Natural killer cell (primary cell): ENCODE data around the gene PHLDB1. TPM values are rescaled to one million over a fixed set of nuclear protein-coding genes. Genes with fewer than 3 reads are reported as not detected.

Experiments
- ATAC-seq, 3 donors: fragments of 150-1000 bp in 2 of 3; fragments of 200-7000 bp in 1 of 3; cut with Tn5 transposase; 1 replicate in 1 of 3; 2 replicates in 2 of 3; pipeline ENCODE4 v1.10.0; 2021; ENCODE audit warnings: mild to moderate bottlenecking in 2 of 3, moderate library complexity in 2 of 3
- DNase-seq, 2 donors: peaks; one replicate each; pipeline versions ENCODE4 v3.0.0 to v3.0.0-alpha.2; 2013 to 2021; ENCODE audit warnings: mixed read lengths in 1 of 2
- H3K27ac ChIP-seq: one replicate; pipeline ENCODE4 v1.5.1; 2013; ENCODE audit warnings: mild to moderate bottlenecking, low read length
- H3K27me3 ChIP-seq: one replicate; pipeline ENCODE4 v1.6.1; 2013; ENCODE audit warnings: low read length; ENCODE audit not compliant: control insufficient read depth, insufficient read depth
- H3K36me3 ChIP-seq: one replicate; pipeline ENCODE4 v1.6.1; 2013; ENCODE audit warnings: low read length; ENCODE audit not compliant: control insufficient read depth, insufficient read depth
- H3K4me1 ChIP-seq: one replicate; pipeline ENCODE4 v1.6.1; 2013; ENCODE audit warnings: low read length; ENCODE audit not compliant: control insufficient read depth, insufficient read depth
- H3K4me3 ChIP-seq: one replicate; pipeline ENCODE4 v1.5.1; 2013; ENCODE audit warnings: low read length
- H3K9me3 ChIP-seq: one replicate; pipeline ENCODE4 v1.6.1; 2013; ENCODE audit warnings: low read length; ENCODE audit not compliant: control insufficient read depth, insufficient read depth
- H3K27ac Mint-ChIP-seq, 2 donors: one replicate each; pipeline ENCODE4 v1.8.0; 2022; ENCODE audit warnings: mild to moderate bottlenecking in 2 of 2, mixed read lengths in 2 of 2, moderate library complexity in 1 of 2
- H3K27me3 Mint-ChIP-seq, 2 donors: one replicate each; pipeline ENCODE4 v1.8.0; 2022; ENCODE audit warnings: low read depth in 2 of 2, mixed read lengths in 2 of 2
- H3K36me3 Mint-ChIP-seq: one replicate; pipeline ENCODE4 v1.8.0; 2022; ENCODE audit warnings: mixed read lengths
- H3K4me1 Mint-ChIP-seq, 2 donors: one replicate each; pipeline ENCODE4 v1.8.0; 2022; ENCODE audit warnings: mixed read lengths in 2 of 2
- H3K4me3 Mint-ChIP-seq: one replicate; pipeline ENCODE4 v1.8.0; 2022; ENCODE audit warnings: mild to moderate bottlenecking, moderate library complexity, mixed read lengths
- H3K9me3 Mint-ChIP-seq, 2 donors: one replicate each; pipeline ENCODE4 v1.8.0; 2022; ENCODE audit warnings: mixed read lengths in 2 of 2
- WGBS: methylation state at CpG from one replicate; pipeline ENCODE4 v1.1.7; 2013; ENCODE audit warnings: missing lambda C conversion rate; ENCODE audit not compliant: insufficient coverage; 5-methylcytosine and 5-hydroxymethylcytosine counted together
- intact Hi-C: fragments of 100-400 bp; cut with micrococcal nuclease; formaldehyde crosslinking; loops from one replicate; pipeline ENCODE4 v1.14.2; 2022
- total RNA-seq, 4 donors: library from RNA; stranded (reverse); fragments of 120-200 nt in 1 of 4; gene quantifications; one replicate each; pipeline versions ENCODE4 v1.2.3 to v1.2.4, GENCODE V29; 2013 to 2022
- TF ChIP-seq, protein P1 (sequence below): fragments of 200-600 bp; IDR thresholded peaks from one replicate; pipeline ENCODE4 v1.8.0; 2022; ENCODE audit warnings: antibody characterized with exemption

Gene PHLDB1
- total RNA-seq, 3 donors from 2014 or later (not counting 1 experiment from before 2014, with no cell fraction given) = 0.75 to 1.1 (median 0.95) TPM

DNA sequence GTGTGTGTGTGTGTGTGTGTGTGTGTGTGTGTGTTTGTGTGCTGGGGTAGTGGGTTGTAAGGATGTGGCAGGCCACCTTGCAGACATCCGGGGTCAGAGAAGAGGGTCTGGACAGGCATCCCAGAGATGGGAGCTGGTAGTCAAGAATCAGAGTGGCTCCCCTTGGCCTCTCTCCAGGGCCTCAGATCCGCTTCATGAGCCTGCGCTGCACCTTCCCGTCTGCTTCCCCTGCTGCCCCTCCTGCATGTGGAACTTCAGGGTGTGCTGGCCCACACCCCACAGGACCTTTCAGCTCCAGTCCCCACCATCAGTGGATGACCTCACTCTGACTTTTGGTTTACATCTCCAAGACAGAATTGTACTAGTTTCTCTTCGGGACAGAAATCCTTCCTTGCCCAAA is 40.9 kb downstream of the PHLDB1 start:
- Mint-ChIP-seq H3K4me1 (peaks cover 7% of the 10 kb centered on the region in 2 donors), H3K4me3 (no peak overlapping the region), H3K27ac (no peak overlapping the region), H3K27me3 (no peaks in the 10 kb centered on the region), H3K36me3 (no peaks in the 10 kb centered on the region), H3K9me3 (no peaks in the 10 kb centered on the region)
- ATAC-seq = no peak
- WGBS = 94% methylated on average over 5 of the region's 5 CpGs
- TF ChIP-seq, protein P1, sequence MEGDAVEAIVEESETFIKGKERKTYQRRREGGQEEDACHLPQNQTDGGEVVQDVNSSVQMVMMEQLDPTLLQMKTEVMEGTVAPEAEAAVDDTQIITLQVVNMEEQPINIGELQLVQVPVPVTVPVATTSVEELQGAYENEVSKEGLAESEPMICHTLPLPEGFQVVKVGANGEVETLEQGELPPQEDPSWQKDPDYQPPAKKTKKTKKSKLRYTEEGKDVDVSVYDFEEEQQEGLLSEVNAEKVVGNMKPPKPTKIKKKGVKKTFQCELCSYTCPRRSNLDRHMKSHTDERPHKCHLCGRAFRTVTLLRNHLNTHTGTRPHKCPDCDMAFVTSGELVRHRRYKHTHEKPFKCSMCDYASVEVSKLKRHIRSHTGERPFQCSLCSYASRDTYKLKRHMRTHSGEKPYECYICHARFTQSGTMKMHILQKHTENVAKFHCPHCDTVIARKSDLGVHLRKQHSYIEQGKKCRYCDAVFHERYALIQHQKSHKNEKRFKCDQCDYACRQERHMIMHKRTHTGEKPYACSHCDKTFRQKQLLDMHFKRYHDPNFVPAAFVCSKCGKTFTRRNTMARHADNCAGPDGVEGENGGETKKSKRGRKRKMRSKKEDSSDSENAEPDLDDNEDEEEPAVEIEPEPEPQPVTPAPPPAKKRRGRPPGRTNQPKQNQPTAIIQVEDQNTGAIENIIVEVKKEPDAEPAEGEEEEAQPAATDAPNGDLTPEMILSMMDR = no peak
- no peak overlapping the region for H3K27ac ChIP-seq
- H3K36me3 ChIP-seq = no peaks in the 10 kb centered on the region
- intact Hi-C loops = no loop called here
- no peaks in the 10 kb centered on the region for H3K4me1 ChIP-seq
- no peaks in the 10 kb centered on the region for H3K27me3 ChIP-seq
- DNase-seq = no peak
- no peak overlapping the region for H3K4me3 ChIP-seq
- no peaks in the 10 kb centered on the region for H3K9me3 ChIP-seq

DNA sequence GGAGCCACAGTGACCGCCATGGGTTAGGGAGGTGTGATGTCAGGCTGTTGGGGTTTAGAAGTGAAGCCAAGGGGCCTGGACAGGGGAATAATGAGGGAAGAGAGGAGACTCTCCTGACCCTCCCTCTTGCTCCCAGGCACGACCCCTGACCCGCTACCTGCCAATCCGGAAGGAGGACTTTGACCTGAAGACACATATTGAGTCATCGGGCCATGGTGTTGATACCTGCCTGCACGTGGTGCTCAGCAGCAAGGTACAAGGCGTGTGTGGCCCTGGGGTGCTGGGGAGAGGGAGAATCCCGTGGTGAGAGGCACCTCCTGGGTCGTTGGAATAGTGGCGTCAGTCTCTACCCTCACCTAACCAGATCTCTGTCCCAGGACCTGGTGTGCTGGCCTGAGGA is 42.5 kb downstream of the PHLDB1 start:
- intact Hi-C loops = no loop called here

DNA sequence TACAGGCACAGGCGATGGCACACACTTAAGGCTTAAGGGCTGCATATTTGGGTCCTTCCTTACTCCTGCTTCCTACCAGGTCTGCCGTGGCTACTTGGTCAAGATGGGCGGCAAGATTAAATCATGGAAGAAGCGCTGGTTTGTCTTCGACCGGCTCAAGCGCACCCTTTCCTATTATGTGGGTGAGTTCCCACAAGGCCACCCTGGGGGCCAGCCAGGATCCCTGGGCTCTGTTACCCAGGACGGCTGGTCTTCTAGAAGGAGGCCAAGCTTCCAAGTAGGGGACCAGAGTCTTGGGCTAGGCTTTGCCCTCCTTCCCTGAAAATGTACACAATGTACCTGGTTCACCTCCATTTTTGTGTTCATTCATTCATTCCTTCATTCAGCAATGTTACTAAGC is 43.0 kb downstream of the PHLDB1 start:
- H3K36me3 ChIP-seq = no peaks in the 10 kb centered on the region
- TF ChIP-seq, protein P1 = no peak
- H3K27ac ChIP-seq = no peak overlapping the region
- Mint-ChIP-seq H3K4me1 (peaks cover 7% of the 10 kb centered on the region in 2 donors), H3K4me3 (no peak overlapping the region), H3K9me3 (no peaks in the 10 kb centered on the region), H3K27me3 (no peaks in the 10 kb centered on the region), H3K36me3 (no peaks in the 10 kb centered on the region), H3K27ac (no peak overlapping the region)
- H3K4me3 ChIP-seq = no peak overlapping the region
- WGBS = 97% methylated on average over 8 of the region's 8 CpGs
- no peaks in the 10 kb centered on the region for H3K4me1 ChIP-seq
- no peaks in the 10 kb centered on the region for H3K27me3 ChIP-seq
- no peak for DNase-seq
- H3K9me3 ChIP-seq = no peaks in the 10 kb centered on the region
- intact Hi-C loops = no loop called here
- no peak for ATAC-seq

More for the DNA sequence above, 42.5 kb downstream of the PHLDB1 start:
- no peaks in the 10 kb centered on the region for H3K4me1 ChIP-seq
- H3K9me3 Mint-ChIP-seq = no peaks in the 10 kb centered on the region
- no peaks in the 10 kb centered on the region for H3K36me3 ChIP-seq
- H3K9me3 ChIP-seq = no peaks in the 10 kb centered on the region
- no peaks in the 10 kb centered on the region for H3K27me3 ChIP-seq
- ATAC-seq (no peak), DNase-seq (no peak)
- H3K36me3 Mint-ChIP-seq = no peaks in the 10 kb centered on the region
- no peak overlapping the region for H3K4me3 Mint-ChIP-seq
- H3K4me3 ChIP-seq = no peak overlapping the region
- H3K27me3 Mint-ChIP-seq = no peaks in the 10 kb centered on the region
- H3K27ac ChIP-seq = no peak overlapping the region
- TF ChIP-seq, protein P1 = no peak
- WGBS = 80% methylated on average over 9 of the region's 10 CpGs
- H3K27ac Mint-ChIP-seq = no peak overlapping the region
- peaks cover 7% of the 10 kb centered on the region in 2 donors for H3K4me1 Mint-ChIP-seq

DNA sequence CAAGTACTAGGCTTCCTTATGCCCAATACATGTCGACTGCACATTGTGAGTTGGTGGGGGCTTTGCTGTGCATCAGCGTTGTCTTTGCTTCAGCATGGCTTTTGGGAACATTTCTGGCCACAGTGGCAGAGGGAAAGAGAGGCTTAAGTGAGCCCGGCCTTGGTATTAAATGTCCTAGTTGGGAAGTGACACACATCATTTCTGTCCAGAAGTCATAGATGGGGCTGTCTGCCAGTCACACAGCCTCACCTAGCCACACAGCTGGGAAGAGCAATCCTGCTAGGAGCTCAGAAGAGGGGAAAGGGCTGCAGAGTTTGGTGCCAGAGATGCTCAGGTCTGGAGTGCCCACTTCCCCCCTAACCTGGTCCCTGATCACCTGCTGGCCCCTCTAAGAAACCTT is 44.4 kb downstream of the PHLDB1 start:
- Histone ChIP-seq H3K9me3 (no peaks in the 10 kb centered on the region), H3K4me1 (no peaks in the 10 kb centered on the region), H3K27ac (no peak overlapping the region), H3K4me3 (no peak overlapping the region), H3K36me3 (no peaks in the 10 kb centered on the region), H3K27me3 (no peaks in the 10 kb centered on the region)
- ATAC-seq = no peak
- no peaks in the 10 kb centered on the region for H3K9me3 Mint-ChIP-seq
- intact Hi-C loops = no loop called here
- H3K36me3 Mint-ChIP-seq = no peaks in the 10 kb centered on the region
- 83% methylated on average over 3 of the region's 3 CpGs for WGBS
- peaks cover 7% of the 10 kb centered on the region in 2 donors for H3K4me1 Mint-ChIP-seq
- TF ChIP-seq, protein P1 = no peak
- no peak for DNase-seq
- no peak overlapping the region for H3K4me3 Mint-ChIP-seq
- no peaks in the 10 kb centered on the region for H3K27me3 Mint-ChIP-seq
- H3K27ac Mint-ChIP-seq = no peak overlapping the region
